Smooth muscle cell of the brain vasculature (primary cell): ENCODE measurements around the gene TMA16.
"Not testable (repeated sequence)": the region's sequence is repeated elsewhere in the genome, so short reads cannot be mapped to it uniquely, and the experiment has no call there.

Source experiments
- DNase-seq: peaks from one replicate; pipeline ENCODE4 v3.0.0-alpha.2; 2012; ENCODE audit warnings: low read depth, low spot score

Gene TMA16

DNA sequence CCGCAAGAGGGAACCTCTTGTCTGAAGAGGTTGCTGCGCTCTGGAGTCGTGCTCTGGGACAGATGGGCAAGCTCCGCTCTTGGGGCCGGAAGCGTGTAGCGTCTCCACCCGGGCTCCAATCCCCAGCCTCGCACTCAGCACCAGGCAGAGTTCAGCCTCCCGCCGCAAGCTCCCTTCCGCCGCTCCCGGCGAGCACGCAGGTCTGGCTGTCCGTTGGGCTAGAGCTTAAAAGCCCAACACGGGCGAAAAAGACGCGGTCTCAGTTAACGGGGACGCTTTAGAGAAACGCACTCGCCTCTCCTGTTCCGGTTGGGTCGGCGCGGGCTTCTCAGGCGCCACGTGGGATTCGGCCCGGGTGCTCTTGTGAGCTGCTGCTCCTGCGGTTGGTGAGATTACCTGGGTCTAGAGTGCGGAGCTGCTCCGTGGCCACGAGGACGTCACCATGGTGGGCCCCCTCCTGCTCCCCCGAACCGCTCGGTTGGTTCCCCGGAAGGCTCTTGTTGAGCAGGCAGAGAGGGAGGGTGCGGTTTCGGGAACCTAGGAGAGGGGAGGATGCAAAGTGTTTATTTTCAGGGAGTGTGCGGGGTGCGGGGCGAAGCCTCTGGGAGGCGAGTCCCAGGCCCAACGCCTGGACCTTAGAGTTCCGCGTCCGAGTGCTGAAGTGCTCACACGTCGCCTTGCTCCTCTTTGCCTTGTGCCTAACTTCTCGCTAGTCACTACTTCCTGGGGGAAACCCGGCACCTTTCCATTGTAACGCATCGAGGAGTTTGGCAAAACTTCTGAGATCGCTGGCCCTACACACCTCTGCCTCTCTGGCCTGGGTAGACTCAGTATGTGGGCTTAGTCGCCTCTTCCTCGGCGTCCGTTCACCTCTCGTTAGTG lies at the start of gene TMA16:
TMA16 (plus strand) TSS at position 331 of the 882 bp plus-strand sequence; CDS start at position 443, 112 bp downstream.
- peak; percentile 86 for DNase-seq

DNA sequence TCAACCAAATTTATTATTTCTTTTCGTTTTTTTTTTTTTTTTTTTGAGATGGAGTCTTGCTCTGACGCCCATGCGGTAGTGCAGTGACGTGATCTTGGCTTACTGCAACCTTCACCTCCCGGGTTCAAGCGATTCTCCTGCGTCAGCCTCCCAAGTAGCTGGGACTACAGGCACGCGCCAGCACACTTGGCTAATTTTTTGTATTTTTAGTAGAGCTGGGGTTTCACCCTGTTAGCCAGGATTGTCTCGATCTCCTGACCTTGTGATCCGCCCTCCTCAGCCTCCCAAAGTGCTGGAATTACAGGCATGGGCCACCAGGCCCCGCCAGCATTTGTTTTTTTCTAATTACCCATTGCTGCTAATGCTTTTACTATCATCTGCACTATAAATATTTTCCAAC lies 47.5 kb upstream of the TMA16 start:
- DNase-seq, result not testable (repeated sequence)

DNA sequence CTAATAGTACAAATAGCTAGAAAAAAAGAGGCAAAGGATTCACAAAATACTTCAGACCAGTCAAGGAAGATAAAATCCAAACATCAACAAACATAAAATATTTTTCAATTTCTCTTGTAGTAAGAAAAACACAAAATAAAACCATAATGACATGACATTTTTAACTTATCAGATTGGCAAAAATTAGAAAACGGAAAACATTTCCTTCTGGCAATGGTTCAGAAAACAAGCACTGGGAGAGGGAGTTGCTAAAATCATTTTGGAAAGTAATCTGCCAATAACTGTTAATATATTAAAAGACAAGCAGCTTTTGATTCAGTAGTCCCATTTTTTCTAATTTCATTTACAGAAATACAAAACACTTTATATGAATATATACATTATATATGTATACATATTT lies 47.0 kb upstream of the TMA16 start:
- DNase-seq, result no peak

DNA sequence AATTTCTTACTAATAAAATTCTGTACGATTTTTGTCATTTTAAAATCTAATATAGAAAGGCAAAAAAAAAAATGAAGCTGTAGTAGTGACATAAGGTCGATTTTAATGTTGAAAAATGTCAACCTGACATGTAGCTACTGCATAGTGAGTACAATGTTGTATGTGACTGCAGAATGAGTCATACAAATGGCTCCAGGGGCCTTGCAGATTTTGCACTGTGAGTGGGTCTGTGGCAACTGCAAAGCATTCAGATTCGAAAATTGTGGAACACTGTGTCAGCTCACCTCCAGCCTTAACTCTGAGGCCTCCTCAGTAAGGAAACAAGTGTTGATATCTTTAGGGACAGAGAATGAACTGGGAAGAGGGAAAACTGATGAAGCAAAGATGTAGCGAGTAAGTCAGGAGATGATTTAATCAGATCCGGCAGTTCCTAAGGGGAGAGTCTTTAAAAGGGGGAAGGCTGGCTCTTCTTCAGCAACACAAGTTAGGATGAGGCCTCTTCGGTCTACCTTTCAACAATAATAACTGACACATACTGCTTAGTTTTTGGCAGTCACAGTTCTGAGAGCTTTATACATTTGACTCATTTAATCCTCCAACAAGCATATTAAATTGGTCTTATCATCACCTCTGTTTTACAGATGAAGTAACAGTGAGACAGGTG lies 45.8 kb upstream of the TMA16 start:
- DNase-seq, result no peak

- no peak for DNase-seq
These were observed 31.9 kb upstream of the TMA16 start for GRCh38 chr4:163462556-163462955.

GRCh38 chr4:163467082-163467770 lies 27.3 kb upstream of the TMA16 start:
- DNase-seq, result no peak

DNA sequence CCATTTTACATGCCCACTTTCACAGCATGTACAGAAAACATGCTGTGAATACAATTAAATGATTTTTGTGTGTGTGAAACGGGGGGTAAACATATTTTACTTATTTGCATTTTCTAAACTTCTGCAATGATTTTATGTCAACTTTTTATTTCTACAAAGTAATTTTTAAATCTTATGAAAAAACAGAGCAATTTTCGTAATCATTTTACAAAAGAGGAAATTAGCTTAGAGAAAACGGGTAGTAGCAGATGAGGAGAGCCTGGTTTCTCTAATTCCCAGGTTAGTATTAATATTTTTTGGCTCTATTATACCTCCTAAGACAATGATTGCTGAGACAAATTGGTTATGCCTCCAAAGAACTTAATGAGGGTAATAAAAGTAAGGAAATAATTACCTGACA lies 24.1 kb upstream of the TMA16 start:
- no peak for DNase-seq

DNA sequence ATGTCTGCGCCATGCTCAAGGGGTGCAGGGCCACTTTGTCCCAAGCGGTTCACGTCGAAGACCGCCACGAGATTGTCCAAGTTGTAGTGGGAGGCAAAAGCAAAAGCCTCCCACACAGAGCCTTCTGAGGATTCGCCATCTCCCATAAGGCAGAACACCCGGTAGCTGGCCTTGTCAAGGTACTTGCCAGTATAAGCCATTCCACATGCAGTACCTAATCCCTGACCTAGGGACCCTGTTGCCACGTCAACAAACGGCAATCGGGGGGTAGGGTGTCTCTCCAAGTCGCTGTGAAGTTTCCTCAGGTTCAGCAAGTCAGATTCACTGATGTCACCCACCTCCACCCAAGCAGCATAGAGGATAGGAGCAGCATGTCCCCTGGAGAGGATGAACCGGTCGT lies 21.4 kb upstream of the TMA16 start:
- DNase-seq, result no peak

DNA sequence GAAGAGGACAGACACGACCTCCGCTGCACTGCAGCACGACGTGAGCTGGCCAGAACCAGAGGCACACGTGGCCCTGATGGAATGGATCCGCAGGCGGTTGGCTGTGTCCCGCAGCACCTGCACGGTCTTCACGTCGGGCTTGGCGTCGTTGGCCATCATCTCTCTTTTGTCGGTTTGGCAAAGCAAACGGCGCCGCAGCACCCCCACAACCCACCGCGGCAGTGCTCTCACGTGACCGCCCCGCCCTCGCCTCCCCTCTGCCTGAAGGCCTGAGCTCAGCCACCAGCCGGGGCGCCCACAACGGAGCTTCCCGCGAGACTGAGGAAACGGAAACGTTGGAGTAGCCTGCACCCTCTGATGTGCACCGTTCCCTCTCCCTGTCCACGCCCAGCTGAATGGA lies 20.9 kb upstream of the TMA16 start, which contains the start of gene TKTL2:
TKTL2 (minus strand) TSS at position 179 of the 400 bp plus-strand sequence; CDS start at position 159, 20 bp downstream.
- no peak for DNase-seq

DNA sequence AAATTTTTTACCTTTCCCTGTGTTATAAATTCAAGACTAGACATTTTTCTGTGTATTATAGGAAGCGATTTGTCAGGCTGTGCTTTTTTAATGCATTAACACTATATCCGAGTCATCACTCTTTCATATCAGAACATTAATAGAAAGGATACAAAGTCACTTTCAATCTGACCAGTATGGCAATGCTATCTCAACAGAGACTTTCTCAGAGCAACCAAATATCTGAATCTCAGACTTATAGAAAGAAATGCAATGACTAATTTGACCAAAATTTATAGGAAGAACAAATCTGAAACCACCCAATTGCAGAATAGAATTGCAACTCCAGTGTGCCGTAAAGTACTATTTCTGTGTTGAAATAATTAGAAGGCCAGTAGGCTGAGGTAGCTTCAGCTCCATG lies 20.5 kb upstream of the TMA16 start:
- no peak for DNase-seq

GRCh38 chr4:163476761-163477438 lies 17.6 kb upstream of the TMA16 start:
- DNase-seq, result no peak

- no peak for DNase-seq
These were observed 12.3 kb upstream of the TMA16 start for GRCh38 chr4:163482190-163482589.

DNA sequence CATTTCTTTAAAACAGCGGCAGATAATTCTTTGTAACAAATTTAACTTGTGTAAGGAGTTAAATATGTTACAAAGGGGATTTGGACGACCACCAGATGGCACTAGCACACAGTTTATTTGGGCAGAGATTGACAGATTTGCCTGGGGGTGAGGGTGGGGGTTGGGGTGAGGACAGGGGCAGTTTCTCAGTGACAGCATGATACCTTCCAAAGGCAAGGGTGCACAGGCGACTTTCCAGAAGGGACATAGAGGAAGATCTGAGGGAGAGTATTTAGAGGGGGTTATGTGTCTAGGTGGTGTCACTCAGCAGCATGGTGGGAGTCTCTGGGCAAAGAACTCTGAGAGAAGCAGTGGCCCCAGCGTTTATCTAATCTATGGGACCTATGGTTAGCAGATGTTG lies 9.6 kb upstream of the TMA16 start:
- DNase-seq, result peak; percentile 32

DNA sequence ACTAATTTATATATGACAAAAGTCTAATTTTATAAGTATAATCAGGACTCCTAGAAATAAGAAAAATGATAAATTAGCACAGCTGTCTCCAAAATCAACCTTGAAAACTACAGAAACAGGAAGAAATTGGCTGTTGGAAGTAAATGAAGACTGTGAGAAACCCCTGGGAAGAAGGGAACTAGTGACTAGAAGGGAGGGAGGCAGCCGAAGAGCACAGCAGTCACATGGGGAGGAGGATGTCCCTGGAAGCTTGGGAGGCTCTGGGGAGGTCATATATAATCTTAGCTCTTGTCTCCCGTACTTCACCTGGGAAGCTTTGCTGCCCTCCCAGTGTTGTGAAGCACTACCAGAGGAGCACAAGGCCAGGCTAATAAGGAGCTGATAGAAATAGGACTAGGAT lies 8.9 kb upstream of the TMA16 start:
- no peak for DNase-seq

GRCh38 chr4:163486321-163486720 lies 8.2 kb upstream of the TMA16 start:
- DNase-seq, result no peak

DNA sequence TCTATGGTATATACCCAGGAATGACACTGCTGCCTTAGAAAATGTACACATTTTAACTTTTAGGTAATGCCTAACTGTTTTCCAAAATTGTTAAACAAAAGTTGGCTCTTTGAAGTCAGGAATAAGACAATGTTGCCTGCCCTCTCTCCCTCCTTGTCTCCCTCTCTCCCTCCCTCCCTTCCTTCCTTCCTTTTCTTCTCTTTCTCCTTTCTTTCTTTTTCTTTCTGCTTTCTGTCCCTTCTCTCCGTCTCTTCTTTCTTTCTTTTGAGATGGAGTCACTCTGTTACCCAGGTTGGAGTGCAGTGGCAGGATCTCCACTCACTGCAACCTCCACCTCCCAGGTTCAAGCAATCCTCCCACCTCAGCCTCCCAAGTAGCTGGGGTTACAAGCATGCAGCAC lies 4.6 kb upstream of the TMA16 start:
- no peak for DNase-seq

GRCh38 chr4:163492951-163493504 lies 1.5 kb upstream of the TMA16 start:
- no peak for DNase-seq

GRCh38 chr4:163493643-163494359 lies 689 bp upstream of the TMA16 start:
- DNase-seq, result no peak

DNA sequence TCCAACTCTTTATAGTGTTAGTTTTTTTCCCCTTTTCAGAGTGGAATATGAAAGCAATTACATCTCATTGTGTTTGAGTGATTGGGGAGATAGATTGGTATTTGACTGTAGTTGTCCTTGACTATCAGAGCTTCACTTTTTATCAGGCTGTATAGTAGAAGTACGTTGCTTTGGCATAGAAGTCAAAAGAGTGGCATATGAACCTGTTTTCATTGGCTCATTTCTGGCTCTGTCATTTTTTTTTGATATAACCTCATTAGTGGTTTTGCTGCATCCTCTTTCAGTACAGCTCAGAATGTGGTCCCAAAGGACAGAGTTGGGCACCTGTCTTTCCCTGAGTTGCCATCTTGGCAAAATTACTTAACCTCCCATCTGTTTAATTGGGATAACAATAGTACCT lies 1.4 kb downstream of the TMA16 start:
- no peak for DNase-seq

DNA sequence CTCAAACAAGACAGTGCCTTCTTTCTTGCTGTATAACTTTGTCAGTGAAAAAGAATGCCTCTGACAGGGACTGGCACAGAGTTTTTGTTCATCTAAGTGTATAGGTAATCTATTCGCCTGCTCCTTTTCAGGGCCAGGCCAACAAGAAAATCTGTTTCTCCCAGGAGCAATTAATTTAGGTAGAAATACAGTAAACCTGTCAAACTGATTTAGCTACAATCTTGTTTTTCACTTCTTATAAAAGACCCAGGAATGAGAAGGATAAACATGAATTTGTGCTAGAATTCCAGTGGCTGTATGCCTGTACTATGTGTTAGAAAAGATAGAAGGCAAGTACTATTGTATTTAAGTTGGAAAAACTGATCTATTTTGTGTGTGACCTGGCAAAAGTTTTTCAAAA lies 6.1 kb downstream of the TMA16 start:
- no peak for DNase-seq

- no peak for DNase-seq
These were observed 10.9 kb downstream of the TMA16 start for GRCh38 chr4:163505374-163505773.
